ENCODE data around the gene LRRC2.

- TF ChIP-seq CTCF (IDR thresholded peaks at IDR 0.05; ENCODE audit: poor library complexity) (no peak), EZH2phosphoT487 (IDR thresholded peaks at IDR 0.05; ENCODE audit: low read depth, severe bottlenecking, unreplicated experiment) (no peak), EZH2 (IDR thresholded peaks at IDR 0.05; ENCODE audit: borderline replicate concordance) (no peak)
Measured at GRCh38 chr3:46517784-46518181, 48.3 kb downstream of the LRRC2 start.
